Central memory CD8-positive, alpha-beta T cell (primary cell): ENCODE results near the gene CLK1.
"Not testable (repeated sequence)": the region's sequence is repeated elsewhere in the genome, so short reads cannot be mapped to it uniquely, and the experiment has no call there.

Experiments used
- ATAC-seq: fragments of 150-1000 bp; cut with Tn5 transposase; replicated peaks from 2 replicates; pipeline ENCODE4 v1.10.0; 2022; ENCODE audit warnings: mild to moderate bottlenecking, moderate FRiP score, moderate number of reproducible peaks; ENCODE audit not compliant: poor library complexity, severe bottlenecking; ENCODE audit errors: extremely low read depth
- DNase-seq, 2 donors: peaks; one replicate each; pipeline ENCODE4 v3.0.0; 2021; ENCODE audit warnings: low spot score in 2 of 2
- H3K27ac Mint-ChIP-seq: one replicate; pipeline ENCODE4 v1.8.0; 2022; ENCODE audit warnings: low read depth, mild to moderate bottlenecking, moderate library complexity, mixed read lengths
- H3K27me3 Mint-ChIP-seq: one replicate; pipeline ENCODE4 v1.8.0; 2022; ENCODE audit warnings: mixed read lengths
- H3K36me3 Mint-ChIP-seq: one replicate; pipeline ENCODE4 v1.8.0; 2022; ENCODE audit warnings: mild to moderate bottlenecking, moderate library complexity, mixed read lengths; ENCODE audit not compliant: insufficient read depth
- H3K4me1 Mint-ChIP-seq: one replicate; pipeline ENCODE4 v1.8.0; 2022; ENCODE audit warnings: mixed read lengths
- H3K4me3 Mint-ChIP-seq: one replicate; pipeline ENCODE4 v1.8.0; 2022; ENCODE audit warnings: mild to moderate bottlenecking, moderate library complexity, mixed read lengths
- H3K9me3 Mint-ChIP-seq: one replicate; pipeline ENCODE4 v1.8.0; 2022; ENCODE audit warnings: mixed read lengths

The CLK1 gene

DNA sequence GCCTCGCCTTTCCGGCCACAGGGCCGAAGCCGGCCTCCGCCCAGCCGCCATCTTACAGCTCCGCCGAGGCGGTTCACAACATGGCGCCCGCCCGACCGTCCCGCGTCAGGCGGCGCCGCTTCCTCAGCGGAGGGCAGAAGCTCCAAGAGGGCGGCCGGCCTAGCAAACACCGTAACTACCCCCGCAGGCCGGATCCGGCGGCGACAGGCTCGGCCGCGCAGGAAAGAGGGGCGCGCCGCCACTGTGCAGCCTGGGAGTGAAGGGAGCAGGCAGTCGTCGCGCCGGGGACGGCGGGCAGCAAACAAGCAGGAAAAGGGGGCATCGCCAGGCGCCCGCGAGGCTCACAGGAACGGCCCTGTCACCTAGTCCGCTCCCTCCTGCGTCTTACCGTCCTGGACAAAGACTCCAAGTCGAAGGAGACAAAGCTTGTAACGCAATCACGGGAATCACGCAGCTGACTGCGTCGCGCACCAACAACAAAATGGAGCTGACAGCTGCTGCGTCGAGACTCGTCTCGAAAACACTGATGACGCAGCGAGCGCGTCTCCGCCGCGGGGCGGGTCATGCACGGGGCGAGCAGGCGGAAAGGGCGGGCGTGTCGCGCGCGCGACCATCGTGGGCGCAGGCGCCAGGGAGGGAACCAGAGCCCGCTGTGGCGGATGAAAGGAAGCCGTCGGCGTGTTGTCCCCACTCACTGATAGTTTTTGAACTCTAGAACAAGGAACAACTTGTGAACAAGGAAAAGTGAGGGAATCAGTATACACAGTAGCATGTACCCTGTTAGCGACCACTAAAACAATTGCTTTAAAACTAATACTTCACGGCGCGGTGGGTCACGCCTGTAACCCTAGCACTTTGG, at the start of gene CLK1:
TSS of gene CLK1 (minus strand) at position 483 of the 859 bp plus-strand sequence. CDS start 2,796 bp downstream, outside the sequence.
- peak within 1 kb of the TSS; percentile 89 for H3K4me3 Mint-ChIP-seq
- DNase-seq: peak; percentile 85 to 94
- H3K36me3 Mint-ChIP-seq: peaks cover 59% of the 10 kb centered on the region
- peak; percentile 80 for ATAC-seq
- H3K27me3 Mint-ChIP-seq: no peaks in the 10 kb centered on the region
- H3K9me3 Mint-ChIP-seq: no peaks in the 10 kb centered on the region
- H3K4me1 Mint-ChIP-seq: peaks cover 55% of the 10 kb centered on the region
- peak within 1 kb of the TSS; percentile 100 for H3K27ac Mint-ChIP-seq

DNA sequence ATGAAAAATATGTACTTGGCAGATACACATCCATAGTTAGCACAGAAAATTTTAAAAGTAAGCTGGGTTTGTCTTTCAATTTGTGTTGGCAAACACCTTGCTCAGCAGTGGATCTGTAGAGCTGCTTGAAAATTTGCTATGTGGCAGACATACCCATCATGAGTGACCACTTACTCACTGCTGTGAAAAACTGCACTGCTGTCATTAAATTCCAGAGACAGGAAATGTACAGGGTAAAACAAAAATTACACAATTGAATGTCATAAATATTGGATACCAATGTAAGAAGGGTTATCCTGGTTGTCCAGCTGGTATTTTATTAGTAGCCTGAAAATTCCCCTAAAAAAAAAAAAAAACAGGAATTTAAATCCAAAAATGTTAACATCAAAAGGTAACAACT, 49.2 kb upstream of the CLK1 start:
- H3K27ac Mint-ChIP-seq: no peak overlapping the region
- no peaks in the 10 kb centered on the region for H3K4me1 Mint-ChIP-seq
- no peaks in the 10 kb centered on the region for H3K9me3 Mint-ChIP-seq
- no peak for DNase-seq
- no peak overlapping the region for H3K4me3 Mint-ChIP-seq
- no peaks in the 10 kb centered on the region for H3K27me3 Mint-ChIP-seq
- peaks cover 62% of the 10 kb centered on the region for H3K36me3 Mint-ChIP-seq
- ATAC-seq: no peak

DNA sequence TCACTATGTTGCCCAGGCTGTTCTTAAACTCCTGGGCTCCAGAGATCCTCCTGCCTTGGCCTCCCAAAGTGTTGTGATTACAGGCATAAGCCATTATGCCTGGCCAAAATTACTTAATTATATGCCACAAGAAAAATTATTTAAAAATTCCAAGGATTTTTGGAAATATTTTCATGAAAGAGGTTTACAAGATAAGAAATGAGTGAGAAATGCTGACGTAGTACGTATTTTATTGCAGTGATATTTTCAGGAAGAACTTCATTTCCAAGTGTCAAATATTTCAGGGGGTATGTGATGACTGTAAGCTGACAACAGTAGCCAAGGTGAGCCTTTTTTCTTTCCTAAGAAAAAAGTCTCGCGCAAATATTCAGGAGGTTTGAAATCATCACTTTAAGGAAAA, 45.5 kb upstream of the CLK1 start:
- H3K36me3 Mint-ChIP-seq: peaks cover 46% of the 10 kb centered on the region

DNA sequence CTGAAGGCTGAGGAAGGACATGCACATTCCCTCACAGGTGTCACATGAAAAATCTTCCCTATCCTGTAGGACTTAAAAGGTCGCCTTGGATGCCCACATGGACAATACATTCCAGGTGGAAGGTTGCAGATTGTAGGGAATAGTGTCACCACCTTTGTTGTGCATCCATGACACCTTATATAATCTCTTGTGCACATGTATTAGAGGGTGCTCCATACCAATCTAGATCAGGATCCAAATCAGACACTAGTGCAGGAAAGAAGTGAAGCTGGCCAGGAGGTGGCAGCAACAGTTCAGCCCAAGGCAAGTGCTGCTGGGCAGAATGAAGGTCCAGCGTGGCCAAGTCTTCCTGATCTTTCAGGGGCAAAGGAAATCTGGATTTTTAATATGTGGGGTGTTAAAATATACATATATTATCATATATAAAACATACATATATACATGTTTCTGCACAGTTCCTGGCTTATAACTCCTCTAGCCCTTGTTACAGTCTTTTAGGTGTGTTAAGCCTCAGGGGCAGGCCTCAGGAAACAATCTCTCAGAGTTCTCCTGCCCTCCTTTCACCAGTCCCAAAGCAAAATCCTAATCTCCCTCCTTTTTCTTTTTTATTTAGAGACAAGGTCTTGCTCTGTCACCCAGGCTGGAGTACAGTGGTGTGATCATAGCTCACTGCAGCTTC, 41.3 kb upstream of the CLK1 start:
- peaks cover 36% of the 10 kb centered on the region for H3K36me3 Mint-ChIP-seq
- no peak overlapping the region for H3K4me3 Mint-ChIP-seq
- H3K27ac Mint-ChIP-seq: no peak overlapping the region
- no peak for ATAC-seq
- no peaks in the 10 kb centered on the region for H3K9me3 Mint-ChIP-seq
- H3K27me3 Mint-ChIP-seq: no peaks in the 10 kb centered on the region
- peaks cover 7% of the 10 kb centered on the region for H3K4me1 Mint-ChIP-seq
- no peak for DNase-seq

More for the DNA sequence above, 45.5 kb upstream of the CLK1 start:
- Mint-ChIP-seq H3K9me3 (no peaks in the 10 kb centered on the region), H3K4me3 (no peak overlapping the region), H3K4me1 (no peaks in the 10 kb centered on the region), H3K27me3 (no peaks in the 10 kb centered on the region), H3K27ac (no peak overlapping the region)
- no peak for DNase-seq
- no peak for ATAC-seq

DNA sequence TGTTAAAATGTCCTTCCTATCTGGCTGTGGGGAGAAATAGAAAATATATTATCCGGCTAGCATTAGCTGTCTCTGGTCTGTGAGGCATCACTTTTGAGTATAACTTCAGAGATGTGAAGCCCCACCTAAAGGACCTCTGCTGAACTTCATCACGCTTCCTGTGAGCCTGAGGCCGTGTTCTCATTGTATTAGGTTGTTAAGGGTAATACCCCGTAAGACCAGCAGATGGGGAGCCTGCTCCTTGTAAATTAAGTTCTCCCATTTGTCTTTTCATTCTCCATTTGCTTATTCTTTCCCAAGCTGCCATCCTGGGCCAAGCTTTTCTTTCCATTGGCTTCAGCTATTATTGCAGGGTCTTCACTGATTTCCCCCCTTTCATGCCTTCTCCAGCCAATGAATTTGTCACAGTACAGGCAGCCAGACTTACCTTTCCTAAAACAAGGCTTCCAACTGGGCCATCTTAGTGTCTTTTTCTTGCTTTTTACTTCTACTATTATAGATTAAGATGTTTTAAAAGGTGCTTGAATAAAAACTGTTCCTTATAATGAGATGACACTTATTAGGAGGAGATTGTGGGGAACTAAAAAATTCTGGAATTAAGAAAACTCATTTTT, 37.1 kb upstream of the CLK1 start:
- ATAC-seq: peak; percentile 100
- no peaks in the 10 kb centered on the region for H3K27me3 Mint-ChIP-seq
- peak; percentile 48 to 70 for DNase-seq
- H3K36me3 Mint-ChIP-seq: peaks cover 46% of the 10 kb centered on the region
- H3K9me3 Mint-ChIP-seq: no peaks in the 10 kb centered on the region
- H3K4me3 Mint-ChIP-seq: no peak overlapping the region
- peaks cover 7% of the 10 kb centered on the region for H3K4me1 Mint-ChIP-seq
- peak overlapping the region; percentile 51 for H3K27ac Mint-ChIP-seq

DNA sequence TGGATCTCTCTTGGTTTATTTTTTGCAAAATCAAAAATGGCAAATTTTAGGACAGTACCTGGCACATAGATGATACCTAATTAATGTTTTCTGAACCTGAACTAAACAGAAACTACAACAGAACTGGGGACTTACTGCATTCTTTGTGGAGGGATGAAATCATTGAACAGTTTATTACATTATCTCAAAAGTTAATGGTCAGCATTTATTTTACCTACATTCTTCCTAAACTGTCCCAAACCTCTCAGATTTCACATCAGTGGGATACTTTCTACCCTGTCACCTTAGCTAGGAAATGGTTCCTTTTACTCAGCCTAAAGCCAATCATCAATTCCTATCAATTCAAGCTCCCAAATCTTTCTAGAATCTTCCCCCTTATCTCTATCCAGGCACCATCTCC, 35.0 kb upstream of the CLK1 start:
- Mint-ChIP-seq H3K4me1 (peaks cover 7% of the 10 kb centered on the region), H3K36me3 (peaks cover 48% of the 10 kb centered on the region), H3K27me3 (no peaks in the 10 kb centered on the region), H3K4me3 (no peak overlapping the region), H3K27ac (no peak overlapping the region), H3K9me3 (no peaks in the 10 kb centered on the region)
- ATAC-seq (no peak), DNase-seq (no peak)

DNA sequence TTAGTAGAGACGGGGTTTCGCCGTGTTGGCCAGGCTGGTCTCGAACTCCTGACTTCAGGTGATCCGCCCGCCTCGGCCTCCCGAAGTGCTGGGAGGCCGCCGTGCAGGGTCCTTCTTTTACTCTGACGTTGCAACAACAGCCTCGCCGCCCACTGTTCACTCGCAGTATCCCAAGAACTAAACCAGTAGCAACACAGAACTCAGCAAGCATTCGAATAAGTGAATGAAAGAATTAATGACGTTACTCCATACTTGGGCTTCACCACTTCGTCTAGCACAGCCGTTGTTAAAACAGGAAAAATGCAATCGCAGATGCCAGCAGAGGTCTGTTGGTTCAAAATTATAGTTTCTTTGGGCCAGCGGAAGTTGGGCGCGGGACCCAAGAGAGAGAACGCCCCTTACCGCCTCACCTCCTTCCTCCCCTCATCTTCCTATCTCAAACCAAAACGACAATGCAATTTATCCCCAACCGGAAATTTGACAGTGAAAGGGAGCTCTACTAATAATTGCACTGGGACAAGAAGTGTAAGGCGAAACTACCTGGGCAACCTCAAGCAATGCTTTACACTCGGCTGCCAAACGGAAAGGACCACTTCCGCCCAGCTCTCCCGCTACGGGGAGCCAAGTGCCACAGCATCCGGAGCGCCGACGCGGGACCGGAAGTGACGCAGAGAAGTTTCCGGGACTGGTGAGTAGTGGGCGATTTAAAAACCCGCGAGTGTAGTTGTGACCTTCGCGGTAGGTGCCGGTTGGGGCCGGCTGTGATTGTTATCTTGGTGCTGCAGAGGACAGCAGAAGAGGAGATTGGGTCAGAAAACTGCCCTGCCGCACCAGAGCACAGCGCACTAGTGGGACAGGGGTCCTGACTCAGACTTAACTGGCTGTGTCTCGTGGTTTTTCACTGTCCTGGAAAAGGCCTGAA, 24.5 kb upstream of the CLK1 start, which contains the start of the genes NIF3L1 and PPIL3:
TSS of gene NIF3L1 (plus strand) at position 668 of the 922 bp plus-strand sequence. CDS start 2,573 bp downstream, outside the sequence.
TSS of gene PPIL3 (minus strand) at position 374 of the 922 bp plus-strand sequence. CDS start 1,462 bp downstream, outside the sequence.
- Mint-ChIP-seq H3K27ac (peak within 1 kb of the TSS; percentile 100), H3K9me3 (no peaks in the 10 kb centered on the region), H3K4me3 (peak within 1 kb of the TSS; percentile 86), H3K4me1 (peaks cover 53% of the 10 kb centered on the region), H3K36me3 (peaks cover 52% of the 10 kb centered on the region), H3K27me3 (no peaks in the 10 kb centered on the region)
- ATAC-seq (peak; percentile 81), DNase-seq (peak; percentile 92 to 95)

DNA sequence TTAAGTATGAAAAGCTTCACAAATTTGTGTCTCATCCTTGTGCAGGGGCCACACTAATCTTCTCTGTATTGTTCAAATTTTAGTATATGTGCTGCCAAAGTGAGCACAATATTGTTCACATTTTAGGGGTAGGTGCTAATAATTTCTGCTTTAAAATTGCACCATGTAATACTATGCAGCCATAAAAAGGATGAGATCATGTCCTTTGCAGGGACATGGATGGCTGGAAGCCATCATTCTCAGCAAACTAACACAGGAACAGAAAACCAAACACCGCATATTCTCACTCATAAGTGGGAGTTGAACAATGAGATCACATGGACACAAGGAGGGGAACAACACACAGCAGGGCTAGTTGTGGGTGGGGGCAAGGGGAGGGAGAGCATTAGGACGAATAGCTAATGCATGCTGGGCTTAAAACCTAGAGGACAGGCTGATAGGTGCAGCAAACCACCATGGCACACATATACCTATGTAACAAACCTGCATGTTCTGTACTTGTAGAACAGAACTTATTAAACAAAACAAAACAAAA, 17.3 kb upstream of the CLK1 start:
- H3K4me3 Mint-ChIP-seq, DNase-seq, H3K27ac Mint-ChIP-seq, ATAC-seq, H3K9me3 Mint-ChIP-seq, H3K27me3 Mint-ChIP-seq, H3K4me1 Mint-ChIP-seq: not testable (repeated sequence)
- H3K36me3 Mint-ChIP-seq: peaks cover 69% of the 10 kb centered on the region

DNA sequence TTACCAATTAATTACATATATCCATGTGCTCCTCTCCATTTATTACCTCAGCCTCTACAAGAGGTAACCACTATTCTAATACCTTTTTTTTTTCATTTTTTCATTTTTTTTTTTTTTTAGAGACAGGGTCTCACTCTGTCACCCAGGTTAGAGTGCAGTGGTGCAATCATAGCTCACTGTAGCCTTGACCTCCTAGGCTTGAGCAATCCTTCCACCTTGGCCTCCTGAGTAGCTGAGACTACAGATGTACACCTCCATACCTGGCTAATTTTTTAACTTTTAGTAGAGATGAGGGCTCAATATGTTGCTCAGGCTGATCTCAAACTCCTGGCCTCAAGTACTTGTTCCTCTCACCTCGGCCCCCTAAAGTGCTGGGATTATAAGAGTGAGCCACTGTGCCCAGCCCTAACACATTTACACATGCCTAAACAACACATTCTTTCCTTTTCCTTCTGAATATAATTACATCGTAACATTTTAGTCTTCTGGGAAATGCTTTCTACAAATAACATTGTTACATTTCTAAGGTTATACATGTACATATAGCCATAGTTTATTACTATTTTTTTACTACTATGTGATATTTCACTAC, 13.9 kb upstream of the CLK1 start:
- Mint-ChIP-seq H3K9me3 (no peaks in the 10 kb centered on the region), H3K4me1 (peaks cover 5% of the 10 kb centered on the region), H3K27ac (no peak overlapping the region), H3K4me3 (no peak overlapping the region), H3K36me3 (peaks cover 66% of the 10 kb centered on the region), H3K27me3 (no peaks in the 10 kb centered on the region)
- no peak for ATAC-seq
- DNase-seq: no peak

DNA sequence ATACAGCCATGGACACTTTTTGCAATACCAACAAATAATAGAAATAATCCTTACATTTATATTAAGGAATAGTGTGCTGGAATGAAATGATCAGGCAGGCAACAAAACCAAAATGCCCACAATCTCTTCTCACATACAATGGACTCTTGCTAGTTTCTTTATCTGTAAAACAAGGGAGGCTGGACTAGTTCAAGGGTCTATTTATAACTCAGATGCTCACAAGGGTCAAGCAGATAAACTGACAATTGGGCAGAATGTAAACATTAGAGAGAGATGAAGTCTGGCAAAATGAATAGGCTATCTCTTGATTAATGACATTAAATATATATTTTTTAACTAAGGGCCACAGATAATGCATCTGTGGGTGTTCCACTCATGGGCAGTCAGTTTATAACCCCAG, 13.0 kb upstream of the CLK1 start:
- Mint-ChIP-seq H3K27ac (no peak overlapping the region), H3K4me3 (no peak overlapping the region), H3K4me1 (peaks cover 5% of the 10 kb centered on the region), H3K9me3 (no peaks in the 10 kb centered on the region), H3K27me3 (no peaks in the 10 kb centered on the region), H3K36me3 (peaks cover 64% of the 10 kb centered on the region)
- DNase-seq (no peak), ATAC-seq (no peak)

DNA sequence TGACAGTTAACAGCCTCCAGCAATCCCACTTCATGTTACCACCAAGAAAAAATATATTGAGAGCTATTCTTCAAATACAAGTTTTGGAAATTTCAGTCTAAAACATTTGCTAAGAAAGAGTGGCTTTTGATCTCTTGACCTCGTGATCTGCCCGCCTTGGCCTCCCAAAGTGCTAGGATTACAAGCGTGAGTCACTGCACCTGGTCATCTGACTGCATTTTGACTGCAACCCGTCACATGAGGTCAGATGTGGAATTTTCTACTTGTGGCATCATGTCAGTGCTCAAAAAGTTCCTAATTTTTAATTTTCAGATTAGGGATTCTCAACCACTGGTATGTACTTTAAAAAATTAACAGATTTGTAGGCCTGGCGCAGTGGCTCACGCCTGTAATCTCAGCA, 9.1 kb upstream of the CLK1 start:
- no peak overlapping the region for H3K27ac Mint-ChIP-seq
- H3K9me3 Mint-ChIP-seq: no peaks in the 10 kb centered on the region
- H3K4me1 Mint-ChIP-seq: peaks cover 8% of the 10 kb centered on the region
- H3K36me3 Mint-ChIP-seq: peaks cover 47% of the 10 kb centered on the region
- no peaks in the 10 kb centered on the region for H3K27me3 Mint-ChIP-seq
- no peak overlapping the region for H3K4me3 Mint-ChIP-seq
- DNase-seq (no peak), ATAC-seq (no peak)
